Stimulated activated naive CD8-positive, alpha-beta T cell treated with anti-CD3 and anti-CD28 coated beads, Interleukin-15, Interleukin-2, amounts not matched to agents 100 U/mL and 50 U/mL, for 24 hours (primary cell): Measurements from ENCODE around the gene BAIAP2.
"Not testable (repeated sequence)": the region's sequence is repeated elsewhere in the genome, so short reads cannot be mapped to it uniquely, and the experiment has no call there.

ENCODE experiments used
- ATAC-seq: fragments of 150-1000 bp; cut with Tn5 transposase; one replicate; pipeline ENCODE4 v1.10.0; 2021
- DNase-seq: peaks from one replicate; pipeline ENCODE4 v3.0.0; 2021

BAIAP2 gene

DNA sequence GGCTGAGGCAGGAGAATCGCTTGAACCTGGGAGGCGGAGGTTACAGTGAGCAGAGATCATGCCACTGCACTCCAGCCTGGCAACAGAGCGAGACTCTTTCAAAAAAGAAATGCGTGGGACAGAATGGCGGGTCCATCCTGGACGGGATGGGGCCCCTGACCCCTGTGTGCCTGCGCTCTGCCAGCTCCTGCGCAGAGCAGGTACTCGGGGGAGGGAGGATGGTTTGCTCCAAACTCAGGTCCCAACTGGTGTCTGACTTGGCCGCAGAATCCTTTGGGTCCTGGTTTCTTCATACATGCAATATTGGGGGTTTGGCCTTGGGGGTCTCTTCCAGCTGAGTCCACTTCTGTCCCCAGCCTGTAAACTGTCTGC, 33.0 kb upstream of the BAIAP2 start:
- ATAC-seq (no peak), DNase-seq (no peak)

GRCh38 chr17:81002409-81003361, 32.3 kb upstream of the BAIAP2 start:
- DNase-seq (no peak), ATAC-seq (no peak)

DNA sequence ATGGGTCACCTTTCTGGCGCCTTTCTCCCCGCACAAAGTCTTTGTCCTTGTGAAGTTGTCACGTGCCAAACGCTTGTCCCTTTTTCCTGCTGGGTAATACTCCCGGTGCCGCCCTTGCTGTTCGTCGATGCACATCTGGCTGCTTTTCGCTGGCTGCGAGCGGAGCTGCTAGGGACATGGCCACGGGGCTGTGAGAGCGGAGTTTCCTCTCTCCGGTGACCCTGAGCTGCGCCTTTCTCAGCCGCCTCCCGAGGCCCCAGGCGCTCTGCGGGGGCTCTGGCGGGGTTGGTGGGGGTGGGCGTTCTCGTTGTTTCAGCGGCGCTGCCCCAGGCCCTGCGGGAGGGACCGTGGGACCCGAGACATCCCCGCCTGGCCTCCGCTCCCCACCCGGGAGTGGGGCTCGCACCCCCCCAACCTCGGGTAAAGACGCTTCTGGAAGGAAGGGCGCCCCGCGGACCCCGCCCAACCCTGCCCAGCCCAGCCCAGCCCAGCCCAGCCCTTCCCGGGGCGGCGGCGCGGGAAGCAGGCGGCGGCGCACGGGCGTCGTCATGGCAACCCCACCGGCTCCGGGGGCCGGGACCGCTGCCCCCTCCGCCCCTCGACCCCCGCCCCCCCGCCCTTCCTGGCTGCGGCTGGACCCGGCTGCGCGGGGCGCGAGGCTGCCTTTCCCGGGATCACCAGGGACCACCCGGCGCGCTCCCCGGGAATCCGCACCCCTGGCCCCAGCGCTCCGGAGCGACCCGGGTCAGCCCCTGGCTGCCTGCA, 31.1 kb upstream of the BAIAP2 start:
- DNase-seq (peak; percentile 8), ATAC-seq (peak; percentile 25)

DNA sequence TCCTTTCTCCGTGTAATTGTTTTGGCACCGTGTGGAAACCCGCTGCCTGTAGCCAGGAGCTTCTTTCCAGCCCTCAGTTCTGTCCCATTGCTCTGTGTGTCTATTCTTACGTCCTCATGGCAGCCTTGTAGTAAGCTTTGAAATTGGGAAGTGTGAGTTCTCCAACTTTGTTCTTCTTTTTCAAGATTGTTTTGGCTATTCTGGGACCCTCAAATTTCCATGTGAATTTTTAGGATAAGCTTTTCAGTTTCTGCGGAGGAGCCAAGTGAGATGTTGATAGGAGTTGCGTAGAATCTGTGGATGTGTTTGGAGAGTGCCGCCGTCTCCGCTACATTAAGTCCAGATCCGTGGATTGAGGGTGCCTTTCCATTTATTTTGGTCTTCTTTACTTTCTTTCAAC, 28.1 kb upstream of the BAIAP2 start:
- no peak for ATAC-seq
- no peak for DNase-seq

GRCh38 chr17:81008140-81008539, 26.8 kb upstream of the BAIAP2 start:
- ATAC-seq = no peak
- DNase-seq = no peak

- no peak for ATAC-seq
- no peak for DNase-seq
These were observed 25.8 kb upstream of the BAIAP2 start for GRCh38 chr17:81009136-81009535.

GRCh38 chr17:81010935-81011334, 24.0 kb upstream of the BAIAP2 start:
- DNase-seq = no peak
- ATAC-seq = no peak

- DNase-seq = no peak
- ATAC-seq = no peak
These were observed 23.0 kb upstream of the BAIAP2 start for GRCh38 chr17:81011951-81012350.

- ATAC-seq = no peak
These were observed 22.1 kb upstream of the BAIAP2 start for GRCh38 chr17:81012574-81013447.

GRCh38 chr17:81013642-81014041, 21.3 kb upstream of the BAIAP2 start:
- no peak for DNase-seq
- no peak for ATAC-seq

More at GRCh38 chr17:81012574-81013447, 22.1 kb upstream of the BAIAP2 start:
- no peak for DNase-seq

DNA sequence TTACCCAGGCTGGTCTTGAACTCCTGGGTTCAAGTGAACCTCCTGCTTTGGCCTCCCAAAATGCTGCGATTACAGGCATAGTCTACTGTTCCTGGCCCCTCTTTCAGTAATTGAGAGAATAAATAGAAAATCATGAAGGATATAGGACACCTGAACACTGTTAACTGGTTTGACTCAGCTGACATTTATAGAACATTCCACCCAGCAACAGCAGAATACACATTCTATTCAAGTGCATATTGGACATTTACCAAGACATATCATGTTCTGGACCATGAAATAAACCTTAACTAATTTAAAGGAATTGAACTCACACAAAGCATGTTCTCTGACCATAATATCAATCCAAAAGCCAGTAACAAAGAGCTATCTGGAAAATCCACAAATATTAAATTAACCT, 19.8 kb upstream of the BAIAP2 start:
- DNase-seq (no peak), ATAC-seq (no peak)

- no peak for ATAC-seq
- no peak for DNase-seq
These were observed 18.4 kb upstream of the BAIAP2 start for GRCh38 chr17:81016575-81016974.

DNA sequence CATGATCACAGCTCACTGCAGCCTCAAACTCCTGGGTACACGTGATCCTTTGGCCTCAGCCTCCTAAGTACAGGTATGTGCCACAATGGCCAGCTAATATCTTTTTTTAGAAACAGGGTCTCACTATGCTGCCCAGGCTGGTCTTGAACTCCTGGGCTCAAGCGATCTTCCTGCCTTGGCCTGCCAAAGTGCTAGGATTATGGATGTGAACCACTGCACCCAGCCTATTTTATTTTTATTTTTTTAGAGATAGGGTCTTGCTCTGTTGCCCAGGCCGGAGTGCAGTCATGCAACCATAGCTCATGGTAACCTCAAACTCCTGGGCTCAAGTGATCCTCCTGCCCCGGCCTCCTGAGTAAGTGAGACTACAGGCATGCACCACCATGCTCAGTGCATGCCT, 17.6 kb upstream of the BAIAP2 start:
- ATAC-seq, DNase-seq: not testable (repeated sequence)

DNA sequence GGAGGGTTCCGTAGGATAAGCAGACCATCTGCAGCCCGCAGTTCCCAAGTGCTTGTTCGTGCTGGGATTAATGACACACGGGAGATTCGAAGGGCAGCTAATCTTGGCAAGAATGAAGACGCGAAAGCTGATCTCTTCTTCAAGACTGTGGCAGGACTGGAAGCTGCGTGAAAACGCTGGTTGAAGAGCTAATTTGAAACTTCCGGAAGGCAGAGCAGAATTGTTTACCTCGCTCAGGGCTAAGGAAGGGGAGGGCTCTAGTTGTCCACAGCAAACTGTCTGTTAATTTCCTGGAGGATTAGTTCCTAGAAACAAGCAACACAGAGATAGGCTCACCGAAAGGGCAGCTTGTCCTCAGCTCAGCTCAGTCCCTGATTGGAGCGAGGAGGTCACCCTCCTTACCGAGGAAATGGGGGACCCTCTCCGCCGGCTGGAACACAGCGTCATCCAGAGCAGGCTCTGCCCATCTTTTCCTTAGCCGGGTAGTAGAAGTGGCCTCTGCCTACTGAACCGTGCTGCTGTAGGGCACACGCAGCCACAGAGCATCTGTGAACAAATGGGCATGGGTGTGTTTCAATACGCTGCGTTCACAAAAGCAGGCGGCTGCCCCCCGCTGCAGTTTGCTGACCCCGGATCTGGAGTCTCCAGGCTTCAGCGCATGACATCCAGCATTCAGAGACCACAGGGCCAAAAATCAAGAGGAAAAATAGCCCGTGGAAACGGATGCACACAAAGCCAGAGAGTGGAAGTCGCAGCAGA, 16.7 kb upstream of the BAIAP2 start:
- peak; percentile 49 for DNase-seq
- ATAC-seq = peak; percentile 78

DNA sequence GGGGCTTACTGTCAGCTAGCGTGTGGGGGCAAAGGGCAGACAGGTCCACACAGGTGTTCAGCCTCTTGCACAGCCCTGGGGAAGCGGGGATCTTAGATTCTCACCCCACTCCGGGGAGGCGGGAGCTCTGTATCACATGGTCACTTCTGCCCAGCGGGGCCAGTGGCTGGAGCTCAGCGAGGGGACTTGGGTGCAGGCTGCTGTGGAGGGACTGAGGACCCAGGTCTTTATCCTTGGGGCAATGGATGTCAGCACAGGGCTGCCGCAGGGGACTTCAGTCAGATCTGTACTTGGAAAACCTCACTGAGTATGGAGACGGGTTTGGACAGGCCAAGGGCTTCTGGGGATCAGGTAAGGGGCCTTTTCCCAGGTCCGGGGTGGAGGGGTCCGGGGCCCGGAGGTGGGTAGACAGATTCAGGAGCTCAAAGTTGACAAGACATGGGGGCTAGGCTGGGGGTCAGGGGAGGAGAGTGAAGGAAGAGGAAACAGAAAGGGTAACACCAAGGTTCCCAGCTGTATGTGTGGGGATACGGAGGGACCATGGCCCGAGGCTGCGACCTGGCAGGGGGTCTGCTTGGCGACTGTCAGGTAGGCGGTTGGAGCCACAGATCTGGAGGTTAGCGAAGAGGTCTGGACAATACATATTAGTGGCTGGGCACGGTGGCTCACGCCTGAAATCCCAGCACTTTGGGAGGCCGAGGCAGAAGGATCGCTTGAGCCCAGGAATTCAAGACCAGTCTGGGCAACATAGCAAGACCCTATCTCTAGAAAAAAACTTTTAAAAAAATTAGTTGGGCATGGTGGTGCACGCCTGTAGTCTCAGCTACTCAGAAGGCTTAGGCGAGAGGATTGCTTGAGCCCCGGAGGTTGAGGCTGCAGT, 15.1 kb upstream of the BAIAP2 start:
- ATAC-seq = no peak
- no peak for DNase-seq

GRCh38 chr17:81020443-81020766, 14.5 kb upstream of the BAIAP2 start:
- no peak for ATAC-seq
- no peak for DNase-seq

- no peak for ATAC-seq
These were observed 14.0 kb upstream of the BAIAP2 start for GRCh38 chr17:81020767-81021497.

GRCh38 chr17:81021531-81022343, 13.2 kb upstream of the BAIAP2 start:
- ATAC-seq (no peak), DNase-seq (no peak)

More at GRCh38 chr17:81020767-81021497, 14.0 kb upstream of the BAIAP2 start:
- no peak for DNase-seq

- ATAC-seq (no peak), DNase-seq (no peak)
These were observed 12.6 kb upstream of the BAIAP2 start for GRCh38 chr17:81022344-81022676.
